ENCODE data around the gene OR4F15. TPM values are rescaled to one million over a fixed set of nuclear protein-coding genes. Genes with fewer than 3 reads are reported as not detected.

Gene OR4F15
- total RNA-seq, 1 experiment from 2014 or later: not detected

- Histone ChIP-seq H2AFZ (ENCODE audit: low read depth, low read length, poor library complexity, severe bottlenecking) (no peak within 1 kb of the TSS), H3K79me2 (ENCODE audit: insufficient read depth, low read length) (no peaks in the 10 kb centered on the region), H3K27me3 (ENCODE audit: insufficient read depth, low read length) (peaks cover 27% of the 10 kb centered on the region), H4K20me1 (ENCODE audit: insufficient read depth) (no peaks in the 10 kb centered on the region), H3K36me3 (ENCODE audit: control insufficient read depth in 1 of 2, insufficient read depth in 2 of 2, low read length in 2 of 2) (no peaks in the 10 kb centered on the region), H3K4me2 (ENCODE audit: low read length) (no peak within 1 kb of the TSS), H3K9me3 (ENCODE audit: control insufficient read depth in 1 of 2, insufficient read depth in 1 of 2, low read depth in 1 of 2, low read length in 2 of 2) (no peaks in the 10 kb centered on the region), H3K9ac (ENCODE audit: low read length) (no peak within 1 kb of the TSS), H3K4me3 (replicated peaks in 1 of 2; ENCODE audit: low read depth in 1 of 2, low read length in 2 of 2) (no peak within 1 kb of the TSS), H3K4me1 (ENCODE audit: control insufficient read depth in 1 of 2, insufficient read depth in 2 of 2, low read length in 2 of 2) (no peaks in the 10 kb centered on the region), H3K27ac (ENCODE audit: low read depth, low read length) (no peak within 1 kb of the TSS), H3K9me2 (ENCODE audit: insufficient read depth) (no peaks in the 10 kb centered on the region)
- DNase-seq (ENCODE audit: low read depth, low spot score) (no peak), ATAC-seq (no peak)
- POLR2A ChIA-PET: no interaction called here
- RAD21 ChIA-PET (ENCODE audit: low non-redundant PET in 1 of 2, low total read pairs in 2 of 2, uncharacterized antibody in 2 of 2, unreplicated experiment in 2 of 2): no interaction called here
- TF ChIP-seq EZH2 (IDR thresholded peaks at IDR 0.05) (no peak), CEBPB (IDR thresholded peaks at IDR 0.05; ENCODE audit: low read depth) (no peak), YY1 (IDR thresholded peaks at IDR 0.05; ENCODE audit: extremely low read depth, insufficient replicate concordance, low read depth, low read length) (no peak), SIN3A (IDR thresholded peaks at IDR 0.05; ENCODE audit: low read depth) (no peak), SP1 (IDR thresholded peaks at IDR 0.05; ENCODE audit: low read depth) (no peak), EGR1 (IDR thresholded peaks at IDR 0.05; ENCODE audit: low read depth) (no peak), FOSL1 (IDR thresholded peaks at IDR 0.05; ENCODE audit: low read depth) (no peak), ZNF274 (IDR thresholded peaks at IDR 0.05; ENCODE audit: low read depth, low read length) (no peak)
- BruUV-seq (replicated peaks): no TSS peak
- CTCF ChIA-PET: no interaction called here
- intact Hi-C loops (cut with micrococcal nuclease): no loop called here
Observed at GRCh38 chr15:101803209-101803608, 8.8 kb upstream of the OR4F15 start, which contains the start of gene OR4F6. TSS of gene OR4F6 (plus strand) at chr15:101803509. CDS start at chr15:101805720, 2,211 bp downstream.

GRCh38 chr15:101803676-101804075 lies 8.3 kb upstream of the OR4F15 start:
- BruUV-seq (replicated peaks): no TSS peak
- DNase-seq (ENCODE audit: low read depth, low spot score) (no peak), ATAC-seq (no peak)
- H3K9ac ChIP-seq (ENCODE audit: low read length): no peak overlapping the region
- ChIA-PET POLR2A (no interaction called here), RAD21 (ENCODE audit: low non-redundant PET in 1 of 2, low total read pairs in 2 of 2, uncharacterized antibody in 2 of 2, unreplicated experiment in 2 of 2) (no interaction called here), CTCF (no interaction called here)
- no peaks in the 10 kb centered on the region for H4K20me1 ChIP-seq (ENCODE audit: insufficient read depth)
- no peaks in the 10 kb centered on the region for H3K9me2 ChIP-seq (ENCODE audit: insufficient read depth)
- TF ChIP-seq ZBTB33 (IDR thresholded peaks at IDR 0.05; ENCODE audit: extremely low read depth, insufficient replicate concordance, low read length) (no peak), CTCF (IDR thresholded peaks at IDR 0.05 in 2 of 3, conservative IDR thresholded peaks at IDR 0.05 in 1 of 3; ENCODE audit: borderline replicate concordance in 1 of 3, insufficient read depth in 1 of 3, low read depth in 2 of 3, low read length in 2 of 3) (no peak), EZH2phosphoT487 (IDR thresholded peaks at IDR 0.05; ENCODE audit: borderline replicate concordance) (no peak), RAD21 (IDR thresholded peaks at IDR 0.05; ENCODE audit: low read depth) (no peak), MAX (IDR thresholded peaks at IDR 0.05) (no peak), TCF7L2 (IDR thresholded peaks at IDR 0.05; ENCODE audit: borderline replicate concordance, extremely low read depth, insufficient read depth, insufficient read length) (no peak), CEBPB (IDR thresholded peaks at IDR 0.05; ENCODE audit: low read depth) (no peak), EGR1 (IDR thresholded peaks at IDR 0.05; ENCODE audit: low read depth) (no peak), SIN3A (IDR thresholded peaks at IDR 0.05; ENCODE audit: low read depth) (no peak), ZFX (IDR thresholded peaks at IDR 0.05) (no peak), SP1 (IDR thresholded peaks at IDR 0.05; ENCODE audit: low read depth) (no peak)
- no peak overlapping the region for H3K4me2 ChIP-seq (ENCODE audit: low read length)
- no peak overlapping the region for H2AFZ ChIP-seq (ENCODE audit: low read depth, low read length, poor library complexity, severe bottlenecking)
- H3K4me1 ChIP-seq (ENCODE audit: control insufficient read depth in 1 of 2, insufficient read depth in 2 of 2, low read length in 2 of 2): no peaks in the 10 kb centered on the region
- no peak overlapping the region for H3K27ac ChIP-seq (ENCODE audit: low read depth, low read length)
- intact Hi-C loops (cut with micrococcal nuclease): no loop called here
- H3K36me3 ChIP-seq (ENCODE audit: control insufficient read depth in 1 of 2, insufficient read depth in 2 of 2, low read length in 2 of 2): no peaks in the 10 kb centered on the region
- no peak overlapping the region for H3K4me3 ChIP-seq (replicated peaks in 1 of 2; ENCODE audit: low read depth in 1 of 2, low read length in 2 of 2)
- no peaks in the 10 kb centered on the region for H3K79me2 ChIP-seq (ENCODE audit: insufficient read depth, low read length)
- H3K9me3 ChIP-seq (ENCODE audit: control insufficient read depth in 1 of 2, insufficient read depth in 1 of 2, low read depth in 1 of 2, low read length in 2 of 2): no peaks in the 10 kb centered on the region
- peaks cover 25% of the 10 kb centered on the region for H3K27me3 ChIP-seq (ENCODE audit: insufficient read depth, low read length)

Data from HCT116 (cell line).